ENCODE results near the gene TBX15.

- no peak for TF ChIP-seq CTCF (optimal IDR thresholded peaks at IDR 0.05 in 1 of 3, IDR thresholded peaks at IDR 0.05 in 1 of 3, conservative IDR thresholded peaks at IDR 0.05 in 1 of 3; ENCODE audit: extremely low read depth in 1 of 3, insufficient read depth in 2 of 3, low read length in 3 of 3)
- no peak for TF ChIP-seq EZH2 (IDR thresholded peaks at IDR 0.05; ENCODE audit: low read length)
These were observed 109.5 kb downstream of the TBX15 start for GRCh38 chr1:118878661-118879060.
